ENCODE results near the gene RAB40B.
"Not testable (repeated sequence)": the region's sequence is repeated elsewhere in the genome, so short reads cannot be mapped to it uniquely, and the experiment has no call there.

RAB40B gene

DNA sequence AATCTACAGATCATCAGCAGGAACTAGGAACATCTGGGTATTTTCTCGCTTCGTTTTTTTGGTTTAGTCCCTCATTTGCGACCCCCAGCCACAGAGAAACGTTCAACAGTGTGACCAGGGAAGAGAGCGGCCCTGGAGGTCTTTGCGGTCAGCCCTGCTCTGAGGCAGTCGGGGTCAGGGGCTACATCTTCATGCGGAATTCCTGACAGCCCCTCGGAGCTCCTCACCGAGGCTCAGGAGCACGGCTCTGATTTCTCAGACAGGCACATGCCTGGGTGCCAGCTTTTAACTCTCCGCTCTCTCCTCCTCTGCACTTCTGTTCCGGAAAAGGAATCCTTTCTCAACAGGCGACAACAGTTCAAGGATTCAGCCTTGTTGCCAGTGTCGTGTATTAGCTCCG lies 42.2 kb downstream of the RAB40B start:
- no peak for DNase-seq
- no peak for ATAC-seq
- no peaks in the 10 kb centered on the region for H3K4me1 Mint-ChIP-seq
- H3K4me3 Mint-ChIP-seq, result no peak overlapping the region
- no peaks in the 10 kb centered on the region for H3K9me3 Mint-ChIP-seq
- peak overlapping the region in 1 of 2 donors; percentile 34 for H3K27ac Mint-ChIP-seq
- no peaks in the 10 kb centered on the region for H3K27me3 Mint-ChIP-seq

DNA sequence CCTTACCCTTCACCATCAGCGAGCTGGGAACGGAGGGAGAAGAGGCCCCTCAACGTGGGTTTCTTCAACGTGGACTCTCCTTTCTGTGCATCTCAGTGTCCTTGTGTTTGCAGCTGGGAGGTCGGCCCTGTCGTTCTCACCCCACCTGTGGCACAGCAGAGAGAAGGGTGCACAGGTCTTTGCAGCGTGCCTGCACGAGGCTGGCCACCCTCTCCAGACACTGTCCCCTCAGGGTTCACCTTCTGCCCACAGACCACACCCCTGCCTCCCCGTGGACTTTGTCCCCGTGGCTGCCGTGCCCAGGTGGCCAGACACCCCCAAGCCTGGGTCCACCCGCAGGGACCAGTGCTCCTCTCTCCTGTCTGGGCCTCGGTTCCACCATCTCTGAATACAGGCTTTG lies 43.0 kb downstream of the RAB40B start:
- H3K4me1 Mint-ChIP-seq, result no peaks in the 10 kb centered on the region
- H3K9me3 Mint-ChIP-seq, result no peaks in the 10 kb centered on the region
- H3K4me3 Mint-ChIP-seq, result no peak overlapping the region
- H3K27ac Mint-ChIP-seq, result no peak overlapping the region
- H3K27me3 Mint-ChIP-seq, result no peaks in the 10 kb centered on the region
- no peak for DNase-seq
- ATAC-seq, result no peak

DNA sequence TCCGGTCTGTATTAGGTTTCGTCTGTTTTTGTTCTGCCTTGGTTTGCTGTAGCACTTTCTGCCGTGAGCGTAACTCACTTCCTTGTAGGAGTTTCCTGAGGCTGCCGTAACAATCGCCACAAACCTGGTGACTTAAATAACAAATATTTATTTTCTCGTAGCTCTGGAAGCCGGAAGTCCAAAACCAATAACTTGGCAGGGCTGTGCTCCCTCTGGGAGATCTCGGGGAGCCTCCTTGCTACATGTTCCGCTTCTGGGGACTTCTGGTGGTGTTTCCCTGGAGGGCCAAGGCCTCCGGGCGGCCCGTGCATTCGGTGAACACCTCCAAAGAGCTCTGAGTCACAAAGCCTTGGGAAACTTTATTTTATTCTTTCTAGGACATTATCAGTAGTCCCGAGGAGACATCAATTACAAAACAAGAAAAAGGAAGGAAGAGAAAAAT lies 43.4 kb downstream of the RAB40B start:
- no peaks in the 10 kb centered on the region for H3K9me3 Mint-ChIP-seq
- ATAC-seq (no peak), DNase-seq (no peak)
- no peaks in the 10 kb centered on the region for H3K27me3 Mint-ChIP-seq
- peaks cover 3% of the 10 kb centered on the region for H3K4me1 Mint-ChIP-seq
- no peak overlapping the region for H3K4me3 Mint-ChIP-seq
- H3K27ac Mint-ChIP-seq, result no peak overlapping the region

DNA sequence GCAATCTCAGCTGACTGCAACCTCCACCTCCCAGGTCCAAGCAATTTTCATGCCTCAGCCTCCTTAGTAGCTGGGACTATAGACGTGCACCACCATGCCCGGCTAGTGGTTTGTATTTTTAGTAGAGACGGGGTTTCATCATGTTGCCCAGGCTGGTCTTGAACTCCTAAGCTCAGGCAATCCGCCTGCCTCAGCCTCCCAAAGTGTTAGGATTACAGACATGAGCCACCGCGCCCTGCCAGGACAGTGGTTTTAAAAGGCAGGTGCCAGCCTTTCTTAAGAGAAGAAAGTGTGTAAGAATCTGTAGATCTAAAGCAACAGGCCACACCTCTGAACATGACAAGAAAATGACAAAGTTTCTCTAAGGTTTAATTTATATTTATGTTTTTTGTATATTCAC lies 43.9 kb downstream of the RAB40B start:
- H3K4me1 Mint-ChIP-seq, H3K9me3 Mint-ChIP-seq, H3K4me3 Mint-ChIP-seq, DNase-seq, ATAC-seq, H3K27me3 Mint-ChIP-seq: not testable (repeated sequence)
- H3K27ac Mint-ChIP-seq, result peak overlapping the region in 1 of 2 donors; percentile 12

DNA sequence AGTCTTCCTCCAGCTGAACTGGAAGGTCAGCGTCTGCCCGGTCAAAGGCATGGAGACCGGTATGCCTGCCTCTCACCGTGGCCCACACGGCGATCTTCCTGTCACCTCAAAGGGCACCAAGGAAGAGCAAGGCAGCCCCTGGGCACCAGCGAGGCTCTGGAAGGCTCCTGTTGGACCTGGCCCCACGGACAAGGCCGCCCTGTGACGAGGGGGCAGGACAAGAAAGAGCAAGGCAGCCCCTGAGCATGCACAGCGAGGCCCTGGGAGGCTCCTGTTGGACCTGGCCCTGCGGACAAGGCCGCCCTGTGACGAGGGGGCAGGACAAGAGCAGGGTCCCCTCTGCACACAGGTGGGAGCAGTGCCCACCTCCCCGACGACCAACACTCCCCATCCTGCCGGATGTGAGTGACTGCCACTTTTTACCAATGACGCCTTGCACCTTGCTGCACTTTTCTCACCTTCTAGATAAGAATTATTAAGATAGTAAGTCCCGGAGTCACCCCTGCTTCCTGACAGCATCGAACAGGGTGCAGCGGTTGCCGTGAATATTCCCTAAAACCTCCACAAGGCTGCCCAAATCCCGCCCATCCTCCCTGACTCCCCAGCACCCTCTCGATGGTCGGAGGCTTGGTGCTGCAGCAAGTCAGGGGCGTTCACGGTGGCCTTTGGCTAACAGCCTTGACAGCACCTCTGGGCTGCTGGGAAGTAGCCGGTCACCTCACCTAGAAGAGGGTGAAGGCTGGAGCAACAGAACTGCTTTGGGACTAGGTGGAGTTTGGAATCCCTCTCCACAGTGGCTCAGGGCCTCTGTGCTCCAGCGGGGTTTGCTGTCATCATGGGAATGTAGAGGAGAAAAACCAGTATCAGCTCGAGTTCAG lies 44.6 kb downstream of the RAB40B start:
- H3K27ac Mint-ChIP-seq, result no peak overlapping the region
- DNase-seq (no peak), ATAC-seq (no peak)
- H3K4me3 Mint-ChIP-seq, result no peak overlapping the region
- H3K4me1 Mint-ChIP-seq, result peaks cover 12% of the 10 kb centered on the region
- H3K9me3 Mint-ChIP-seq, result no peaks in the 10 kb centered on the region
- H3K27me3 Mint-ChIP-seq, result no peaks in the 10 kb centered on the region

DNA sequence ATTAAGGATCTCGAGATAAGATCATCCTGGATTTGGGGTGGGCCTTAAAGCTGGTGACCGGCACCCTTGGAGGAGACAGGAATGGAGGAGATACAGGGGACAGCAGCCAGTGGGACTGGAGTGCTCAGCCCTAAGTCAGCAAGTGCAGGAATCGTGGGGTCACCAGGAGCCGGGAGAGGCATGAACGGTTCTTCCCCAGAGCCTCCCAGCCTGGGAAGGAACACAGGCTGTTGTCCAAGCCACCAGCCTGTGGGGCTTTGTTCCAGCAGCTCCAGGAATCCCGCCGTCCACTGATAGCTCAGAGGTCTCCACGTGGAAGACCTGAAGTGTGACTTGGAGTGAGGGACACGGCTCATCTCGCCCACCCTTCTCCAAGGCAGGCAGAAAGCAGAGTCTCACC lies 47.8 kb downstream of the RAB40B start:
- Mint-ChIP-seq H3K4me1 (peaks cover 26% of the 10 kb centered on the region), H3K4me3 (no peak overlapping the region), H3K27me3 (no peaks in the 10 kb centered on the region), H3K9me3 (no peaks in the 10 kb centered on the region), H3K27ac (no peak overlapping the region)
- ATAC-seq (no peak), DNase-seq (no peak)

DNA sequence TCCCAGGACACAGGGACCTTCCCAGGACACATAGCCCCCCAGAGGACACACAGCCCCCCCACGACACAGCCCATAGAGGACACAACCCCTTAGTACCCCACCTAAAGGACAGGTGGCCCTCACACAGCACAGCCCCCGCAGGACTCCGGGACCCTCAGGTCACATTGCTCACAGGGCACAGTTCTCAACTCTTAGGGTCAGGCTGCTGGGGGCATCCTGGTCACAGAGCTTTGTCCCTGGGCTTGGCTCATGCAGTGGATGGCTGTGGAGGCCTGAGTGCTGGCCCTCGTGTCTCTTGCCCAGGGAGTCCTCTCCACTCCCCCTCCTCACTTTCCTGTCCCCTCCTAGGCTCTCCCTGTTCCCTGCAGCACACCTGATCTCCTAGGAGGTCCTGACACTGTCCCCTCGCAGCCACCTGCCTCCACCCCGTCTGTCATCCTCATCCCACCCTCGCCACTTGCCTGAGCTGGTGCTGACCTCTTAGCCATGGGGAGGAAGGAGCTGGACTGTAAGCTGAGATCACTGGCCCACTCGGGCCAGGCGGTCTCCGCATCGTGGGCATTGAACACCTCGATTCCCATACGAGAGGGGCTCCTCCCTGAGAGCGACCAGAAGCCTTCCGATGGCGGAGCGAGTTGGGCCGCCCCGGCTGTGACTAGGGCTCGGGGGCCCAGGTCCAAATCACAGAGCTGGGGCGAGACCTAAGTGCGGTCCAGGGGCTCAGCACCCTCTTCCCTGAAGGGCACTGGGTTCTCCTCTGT lies 48.8 kb downstream of the RAB40B start:
- ATAC-seq (no peak), DNase-seq (peak in 1 of 2 donors; percentile 19)
- H3K4me3 Mint-ChIP-seq, result peak overlapping the region; percentile 60 to 63
- peak overlapping the region; percentile 19 to 43 for H3K27ac Mint-ChIP-seq
- no peaks in the 10 kb centered on the region for H3K9me3 Mint-ChIP-seq
- H3K4me1 Mint-ChIP-seq, result peaks cover 34% of the 10 kb centered on the region
- no peaks in the 10 kb centered on the region for H3K27me3 Mint-ChIP-seq

DNA sequence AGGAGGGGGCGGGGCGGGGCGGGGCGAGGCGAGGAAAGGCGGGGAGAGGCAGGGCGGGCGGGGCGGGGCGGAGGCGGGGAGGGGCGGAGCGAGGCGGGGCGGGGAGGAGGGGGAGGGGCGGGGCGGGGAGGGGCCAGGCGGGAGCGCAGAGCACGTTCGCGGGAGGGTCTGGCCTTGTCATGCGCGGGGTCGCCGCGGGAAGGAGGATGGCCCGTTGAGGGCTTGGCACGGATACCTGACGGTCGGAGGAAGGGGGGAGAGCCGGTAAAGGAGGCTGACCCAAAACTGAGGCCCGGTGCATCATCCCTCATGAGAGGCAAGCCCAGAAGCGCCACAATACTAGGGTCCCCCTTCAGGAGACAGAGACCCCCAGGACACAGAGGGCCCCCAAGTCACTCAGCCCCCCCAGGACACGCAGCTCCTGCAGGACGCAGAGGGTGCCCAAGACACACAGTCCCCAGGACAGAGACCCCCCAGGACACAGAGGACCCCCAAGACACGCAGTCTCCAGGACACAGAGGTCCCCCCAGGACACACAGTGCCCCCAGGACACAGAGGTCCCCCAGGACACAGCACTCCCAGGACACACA lies 49.7 kb downstream of the RAB40B start:
- H3K27me3 Mint-ChIP-seq, result no peaks in the 10 kb centered on the region
- H3K4me3 Mint-ChIP-seq, result peak overlapping the region; percentile 53 to 55
- H3K9me3 Mint-ChIP-seq, result no peaks in the 10 kb centered on the region
- no peak overlapping the region for H3K27ac Mint-ChIP-seq
- peak; percentile 48 to 50 for DNase-seq
- ATAC-seq, result no peak
- H3K4me1 Mint-ChIP-seq, result peaks cover 39% of the 10 kb centered on the region

DNA sequence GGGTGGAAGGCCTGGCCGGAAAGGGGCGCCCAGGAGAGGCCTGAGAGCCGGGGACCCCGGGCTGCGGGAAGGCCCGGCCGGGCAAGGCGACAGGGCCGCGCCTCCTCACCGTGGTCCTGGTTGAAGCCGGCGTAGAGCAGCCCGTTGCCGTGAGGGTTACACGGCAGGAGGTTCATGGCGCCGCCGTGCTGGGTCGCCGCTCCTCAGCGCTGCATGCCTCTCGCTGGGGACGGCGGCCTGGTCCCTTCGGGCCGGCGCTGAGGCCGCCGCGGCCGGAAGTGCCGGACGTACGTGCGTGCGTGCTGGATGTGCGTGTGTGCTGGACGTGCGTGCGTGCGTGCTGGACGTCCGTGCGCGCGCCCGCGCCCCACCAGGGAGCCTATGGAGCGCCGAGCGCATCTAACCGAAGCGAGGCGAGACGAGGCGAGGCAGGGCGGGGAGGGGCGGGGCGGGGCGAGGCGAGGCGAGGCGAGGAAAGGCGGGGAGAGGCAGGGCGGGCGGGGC lies 50.3 kb downstream of the RAB40B start, which contains the start of gene WDR45B:
Gene WDR45B, minus strand, starts transcription at position 280 of the 504 bp plus-strand sequence. Its CDS starts 104 bp downstream, at position 176.
- no peaks in the 10 kb centered on the region for H3K27me3 Mint-ChIP-seq
- H3K4me1 Mint-ChIP-seq, result peaks cover 39% of the 10 kb centered on the region
- no peaks in the 10 kb centered on the region for H3K9me3 Mint-ChIP-seq
- H3K27ac Mint-ChIP-seq, result peak within 1 kb of the TSS; percentile 90 to 93
- peak; percentile 97 for ATAC-seq
- peak; percentile 91 to 92 for DNase-seq
- peak within 1 kb of the TSS; percentile 87 to 92 for H3K4me3 Mint-ChIP-seq

DNA sequence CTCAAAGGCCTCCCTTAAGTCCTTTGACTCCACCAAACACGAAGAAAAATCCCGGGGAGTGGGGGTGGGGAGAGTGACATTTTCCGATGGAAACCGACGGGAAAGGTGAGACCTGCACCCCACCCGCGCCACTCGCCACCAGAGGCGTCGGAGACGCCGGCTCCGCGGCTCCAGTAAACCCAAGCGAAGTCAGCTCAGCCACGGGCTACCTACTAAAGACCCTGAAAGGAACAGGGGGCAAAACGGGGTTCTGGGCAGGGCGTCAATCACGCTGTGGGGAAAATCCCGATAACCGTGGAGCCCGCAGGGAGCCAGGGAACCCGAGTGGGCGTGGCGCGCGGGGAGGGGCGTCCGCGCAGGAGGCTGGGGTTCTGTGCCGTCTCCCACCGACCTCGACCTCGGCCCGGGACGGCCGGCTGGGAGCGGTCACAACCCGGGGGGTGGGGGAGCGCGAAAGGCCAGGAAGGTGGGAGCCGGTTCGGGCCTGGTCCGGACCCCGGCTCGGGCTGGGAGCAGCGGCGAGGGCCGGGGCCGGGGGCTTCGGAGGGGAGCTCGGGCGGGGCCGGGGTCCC lies 50.8 kb downstream of the RAB40B start:
- Mint-ChIP-seq H3K4me3 (peak overlapping the region; percentile 87 to 92), H3K4me1 (peaks cover 39% of the 10 kb centered on the region), H3K27ac (peak overlapping the region; percentile 90 to 93), H3K27me3 (no peaks in the 10 kb centered on the region), H3K9me3 (no peaks in the 10 kb centered on the region)
- DNase-seq (peak; percentile 28 to 48), ATAC-seq (peak; percentile 35)

DNA sequence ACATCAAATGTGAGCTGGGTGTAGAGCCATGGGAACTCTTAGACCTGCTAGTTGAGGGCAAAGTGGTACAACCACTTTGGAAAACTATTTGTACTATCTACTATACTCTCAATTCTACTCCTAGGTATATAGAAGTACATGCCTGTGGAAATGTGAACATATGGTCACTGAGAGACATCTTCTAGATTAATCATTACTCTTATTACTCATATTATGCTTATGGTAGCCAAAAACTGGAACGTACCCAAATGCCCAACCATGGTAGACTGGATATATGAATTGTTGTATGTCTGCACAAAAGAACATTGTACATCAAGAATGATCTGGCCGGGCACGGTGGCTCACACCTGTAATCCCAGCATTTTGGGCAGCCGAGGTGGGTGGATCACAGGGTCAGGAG lies 53.0 kb downstream of the RAB40B start:
- ATAC-seq, result no peak
- H3K27ac Mint-ChIP-seq, result no peak overlapping the region
- no peaks in the 10 kb centered on the region for H3K9me3 Mint-ChIP-seq

DNA sequence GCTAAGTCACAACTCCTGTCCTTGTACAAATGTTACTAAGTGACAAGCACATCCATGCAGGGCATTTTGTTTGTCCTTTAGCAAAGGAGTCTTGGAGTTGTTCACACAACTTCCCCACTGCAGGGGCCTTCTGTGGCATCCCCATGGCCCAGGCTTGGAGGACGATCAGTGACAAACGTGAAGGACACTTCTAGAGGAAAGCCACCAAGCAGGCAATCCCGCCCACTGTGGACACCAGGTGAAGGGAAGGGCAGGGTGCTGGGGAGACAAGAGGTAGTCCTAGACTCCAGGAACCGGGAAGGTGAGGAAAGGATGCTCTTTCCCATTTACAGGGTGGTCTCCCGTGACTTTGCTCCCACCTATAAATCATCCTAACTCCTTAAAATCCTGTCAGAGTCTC lies 54.4 kb downstream of the RAB40B start:
- ATAC-seq, result no peak
- H3K4me3 Mint-ChIP-seq, result no peak overlapping the region
- no peaks in the 10 kb centered on the region for H3K9me3 Mint-ChIP-seq
- DNase-seq, result no peak
- H3K27ac Mint-ChIP-seq, result peak overlapping the region in 1 of 2 donors; percentile 42
- peaks cover 47% of the 10 kb centered on the region for H3K4me1 Mint-ChIP-seq
- no peaks in the 10 kb centered on the region for H3K27me3 Mint-ChIP-seq

More for the DNA sequence above, 53.0 kb downstream of the RAB40B start:
- Mint-ChIP-seq H3K4me1 (peaks cover 45% of the 10 kb centered on the region), H3K4me3 (peak overlapping the region; percentile 87 to 92), H3K27me3 (no peaks in the 10 kb centered on the region)
- no peak for DNase-seq

DNA sequence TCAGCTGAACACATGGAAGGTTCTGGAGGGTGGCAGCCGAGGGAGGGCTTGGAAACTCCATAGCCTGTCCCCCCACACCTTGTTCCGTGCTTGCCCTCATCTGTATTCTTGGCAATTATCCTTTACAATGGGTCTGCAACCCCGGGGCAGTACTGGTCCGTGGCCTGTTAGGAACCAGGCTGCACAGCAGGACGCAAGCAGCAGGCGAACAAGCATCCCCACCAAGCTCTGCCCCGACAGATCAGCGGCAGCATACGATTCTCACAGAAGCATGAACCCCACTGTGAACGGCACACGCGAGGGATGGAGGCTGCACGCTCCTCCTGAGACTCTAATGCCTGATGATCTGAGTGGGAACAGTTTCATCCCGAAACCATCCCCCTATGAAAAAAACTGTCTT lies 56.5 kb downstream of the RAB40B start:
- DNase-seq (no peak), ATAC-seq (no peak)
- Mint-ChIP-seq H3K4me1 (peaks cover 59% of the 10 kb centered on the region), H3K27me3 (no peaks in the 10 kb centered on the region), H3K27ac (peak overlapping the region in 1 of 2 donors; percentile 83), H3K4me3 (no peak overlapping the region), H3K9me3 (no peaks in the 10 kb centered on the region)

DNA sequence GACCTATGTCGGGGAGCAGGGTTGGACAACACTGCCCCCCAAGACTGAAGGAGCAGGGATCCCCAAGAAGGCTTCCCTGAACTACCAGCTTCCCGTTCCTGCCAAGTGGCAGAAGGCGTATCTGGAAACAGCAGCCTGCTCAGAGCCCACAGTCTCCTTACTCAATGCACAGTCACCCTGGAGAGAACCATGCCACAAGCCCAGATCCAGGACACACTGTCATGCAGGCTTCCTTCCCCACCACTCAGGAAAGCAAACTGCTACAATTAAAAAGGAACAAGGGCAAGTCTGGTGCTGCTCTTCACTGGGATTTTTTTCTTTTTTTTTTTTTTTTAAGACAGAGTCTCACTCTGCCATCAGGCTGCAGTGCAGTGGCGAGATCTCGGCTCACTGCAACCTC lies 58.5 kb downstream of the RAB40B start:
- Mint-ChIP-seq H3K9me3 (no peaks in the 10 kb centered on the region), H3K4me3 (no peak overlapping the region), H3K27ac (no peak overlapping the region), H3K4me1 (peaks cover 46% of the 10 kb centered on the region), H3K27me3 (no peaks in the 10 kb centered on the region)
- ATAC-seq (no peak), DNase-seq (no peak)

DNA sequence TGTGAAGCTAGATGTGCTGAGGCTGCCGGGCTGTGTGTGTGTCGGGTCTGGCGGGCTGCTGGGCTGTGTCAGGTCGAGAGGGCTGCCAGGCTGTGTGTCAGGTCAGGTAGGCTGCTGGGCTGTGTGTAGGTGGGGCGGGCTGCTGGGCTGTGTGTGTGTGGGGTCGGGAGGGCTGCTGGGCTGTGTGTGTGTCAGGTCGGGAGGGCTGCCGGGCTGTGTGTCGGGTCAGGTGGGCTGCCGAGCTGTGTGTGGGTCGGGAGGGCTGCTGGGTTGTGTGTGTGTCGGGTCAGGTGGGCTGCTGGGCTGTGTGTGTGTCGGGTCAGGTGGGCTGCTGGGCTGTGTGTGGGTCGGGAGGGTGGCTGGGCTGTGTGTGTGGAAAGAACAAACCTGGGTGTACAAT lies 58.9 kb downstream of the RAB40B start:
- Mint-ChIP-seq H3K27ac (no peak overlapping the region), H3K9me3 (no peaks in the 10 kb centered on the region), H3K4me1 (peaks cover 45% of the 10 kb centered on the region), H3K27me3 (no peaks in the 10 kb centered on the region), H3K4me3 (no peak overlapping the region)
- DNase-seq (no peak), ATAC-seq (no peak)

Data from stimulated activated naive CD8-positive, alpha-beta T cell treated with anti-CD3 and anti-CD28 coated beads, Interleukin-15, amount 100 ng/mL, for 72 hours (primary cell).